Activated CD4-positive, alpha-beta memory T cell treated with anti-CD3 and anti-CD28 coated beads for 36 hours (primary cell): ENCODE measurements around the gene TMTC1. TPM values are rescaled to one million over a fixed set of nuclear protein-coding genes. Genes with fewer than 3 reads are reported as not detected.

Experiments
- CTCF ChIA-PET: fragments of 350-600 bp; sonication (Branson Sonifier 250); formaldehyde crosslinking; loops from one replicate; lab custom pipeline; 2021; ENCODE audit warnings: antibody characterized with exemption, inconsistent platforms; lab: Charles Lee
- POLR2A ChIA-PET: fragments of 350-600 bp; sonication (Branson Sonifier 250); formaldehyde crosslinking; loops from one replicate; lab custom pipeline; 2021; ENCODE audit warnings: antibody characterized with exemption; lab: Charles Lee
- DNase-seq: peaks from one replicate; pipeline ENCODE4 v3.0.0-alpha.2; 2020
- H3K27ac Mint-ChIP-seq: one replicate; pipeline ENCODE4 v1.8.0; 2021; ENCODE audit warnings: mixed read lengths
- H3K27me3 Mint-ChIP-seq: one replicate; pipeline ENCODE4 v1.8.0; 2021; ENCODE audit warnings: mixed read lengths
- H3K36me3 Mint-ChIP-seq: one replicate; pipeline ENCODE4 v1.8.0; 2021; ENCODE audit warnings: mixed read lengths
- H3K4me1 Mint-ChIP-seq: one replicate; pipeline ENCODE4 v1.8.0; 2021; ENCODE audit warnings: low read depth, mixed read lengths
- H3K4me3 Mint-ChIP-seq: one replicate; pipeline ENCODE4 v1.8.0; 2021; ENCODE audit warnings: mild to moderate bottlenecking, mixed read lengths
- H3K9me3 Mint-ChIP-seq: one replicate; pipeline ENCODE4 v1.8.0; 2021; ENCODE audit warnings: mixed read lengths
- intact Hi-C: fragments of 100-400 bp; cut with micrococcal nuclease; formaldehyde crosslinking; loops from one replicate; pipeline ENCODE4 v1.15.1; 2023
- total RNA-seq, 2 experiments: library from RNA; stranded (reverse); gene quantifications; one replicate each; pipeline ENCODE4 v1.2.3, GENCODE V29; 2021

TMTC1 gene
- total RNA-seq, 2 experiments from 2014 or later: 0.15 to 0.17 TPM

DNA sequence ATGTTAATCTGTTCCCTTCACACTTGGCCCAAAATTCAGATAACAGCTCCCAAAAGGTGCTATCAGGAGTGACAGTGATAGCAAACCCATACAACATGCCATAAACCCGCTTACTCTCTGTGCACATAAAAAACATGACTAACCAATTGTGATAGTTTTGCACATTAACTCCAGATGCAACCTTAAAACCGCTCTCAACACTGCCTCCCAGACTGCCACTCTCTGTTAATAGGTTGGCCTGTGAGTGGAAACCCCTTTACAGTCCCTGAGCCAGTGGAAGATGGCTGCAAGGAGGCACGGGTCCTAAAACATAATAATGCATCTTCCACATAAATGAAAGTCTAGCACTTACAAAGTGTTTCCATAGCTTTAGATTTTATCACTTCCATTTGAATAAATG, 12.0 kb upstream of the TMTC1 start:
- intact Hi-C loops: no loop called here
- Mint-ChIP-seq H3K4me1 (no peaks in the 10 kb centered on the region), H3K36me3 (no peaks in the 10 kb centered on the region), H3K27me3 (peaks cover 3% of the 10 kb centered on the region), H3K27ac (no peak overlapping the region), H3K9me3 (peaks cover 8% of the 10 kb centered on the region), H3K4me3 (no peak overlapping the region)
- POLR2A ChIA-PET: no interaction called here
- DNase-seq: no peak
- CTCF ChIA-PET: no interaction called here

- no peaks in the 10 kb centered on the region for H3K36me3 Mint-ChIP-seq
- no peak overlapping the region for H3K27ac Mint-ChIP-seq
- POLR2A ChIA-PET: no interaction called here
- no peaks in the 10 kb centered on the region for H3K4me1 Mint-ChIP-seq
- H3K4me3 Mint-ChIP-seq: no peak overlapping the region
- H3K27me3 Mint-ChIP-seq: peaks cover 3% of the 10 kb centered on the region
- intact Hi-C loops: no loop called here
- H3K9me3 Mint-ChIP-seq: peaks cover 14% of the 10 kb centered on the region
- DNase-seq: no peak
- CTCF ChIA-PET: no interaction called here
Observed at GRCh38 chr12:29794862-29795261, 11.1 kb upstream of the TMTC1 start.

DNA sequence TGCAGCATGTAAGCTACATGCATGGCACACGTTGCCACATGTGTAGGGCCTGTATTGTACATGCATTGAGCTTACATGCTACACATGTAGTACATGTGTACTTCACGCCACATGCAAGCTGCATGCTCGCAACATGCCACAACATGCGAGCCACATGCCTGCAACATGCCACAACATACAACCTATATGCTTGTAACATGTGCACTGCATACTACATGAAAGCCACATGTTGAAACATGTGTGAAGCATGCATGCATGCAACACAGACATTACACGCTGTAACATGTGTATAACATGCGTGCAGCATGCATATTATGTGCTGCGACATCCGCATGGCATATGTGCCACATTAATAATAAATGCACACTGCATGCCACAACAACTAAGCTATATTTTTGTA, 9.1 kb upstream of the TMTC1 start:
- DNase-seq: no peak
- intact Hi-C loops: no loop called here
- peaks cover 3% of the 10 kb centered on the region for H3K27me3 Mint-ChIP-seq
- H3K4me3 Mint-ChIP-seq: no peak overlapping the region
- POLR2A ChIA-PET: no interaction called here
- H3K9me3 Mint-ChIP-seq: peaks cover 14% of the 10 kb centered on the region
- H3K4me1 Mint-ChIP-seq: no peaks in the 10 kb centered on the region
- H3K27ac Mint-ChIP-seq: no peak overlapping the region
- CTCF ChIA-PET: no interaction called here
- no peaks in the 10 kb centered on the region for H3K36me3 Mint-ChIP-seq

DNA sequence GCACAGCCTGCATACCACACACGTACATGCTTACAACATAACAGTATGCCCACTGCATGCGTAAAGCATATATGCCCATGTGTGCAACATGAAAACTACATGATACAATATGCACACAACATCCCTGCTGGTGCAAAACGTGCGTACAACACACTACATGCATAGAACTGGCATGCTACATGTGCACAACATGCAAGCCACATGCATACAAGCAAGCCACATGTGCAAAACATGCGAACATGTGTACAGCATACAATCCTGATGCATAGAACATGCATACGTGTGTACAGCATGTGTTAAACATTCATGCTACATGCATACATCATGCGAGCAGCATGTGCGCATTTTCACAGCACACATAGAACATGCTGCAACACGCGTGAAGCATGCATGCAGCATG, 8.4 kb upstream of the TMTC1 start:
- H3K4me1 Mint-ChIP-seq: no peaks in the 10 kb centered on the region
- no peak overlapping the region for H3K4me3 Mint-ChIP-seq
- H3K27ac Mint-ChIP-seq: no peak overlapping the region
- no peaks in the 10 kb centered on the region for H3K27me3 Mint-ChIP-seq
- H3K9me3 Mint-ChIP-seq: peaks cover 14% of the 10 kb centered on the region
- intact Hi-C loops: no loop called here
- POLR2A ChIA-PET: no interaction called here
- H3K36me3 Mint-ChIP-seq: no peaks in the 10 kb centered on the region
- no peak for DNase-seq
- CTCF ChIA-PET: no interaction called here

GRCh38 chr12:29782871-29783772, 620 bp downstream of the TMTC1 start:
- Mint-ChIP-seq H3K4me1 (peaks cover 7% of the 10 kb centered on the region), H3K27ac (no peak overlapping the region), H3K4me3 (no peak overlapping the region), H3K27me3 (peaks cover 41% of the 10 kb centered on the region), H3K9me3 (no peaks in the 10 kb centered on the region), H3K36me3 (no peaks in the 10 kb centered on the region)
- CTCF ChIA-PET: no interaction called here
- POLR2A ChIA-PET: no interaction called here
- intact Hi-C loops: no loop called here
- peak; percentile 10 for DNase-seq

- ChIA-PET POLR2A (no interaction called here), CTCF (no interaction called here)
- peaks cover 41% of the 10 kb centered on the region for H3K27me3 Mint-ChIP-seq
- H3K36me3 Mint-ChIP-seq: no peaks in the 10 kb centered on the region
- no peaks in the 10 kb centered on the region for H3K9me3 Mint-ChIP-seq
- H3K4me1 Mint-ChIP-seq: peaks cover 7% of the 10 kb centered on the region
- H3K4me3 Mint-ChIP-seq: no peak overlapping the region
- DNase-seq: peak; percentile 14
- intact Hi-C loops: no loop called here
- no peak overlapping the region for H3K27ac Mint-ChIP-seq
Observed at GRCh38 chr12:29782285-29782870, 1.4 kb downstream of the TMTC1 start.

DNA sequence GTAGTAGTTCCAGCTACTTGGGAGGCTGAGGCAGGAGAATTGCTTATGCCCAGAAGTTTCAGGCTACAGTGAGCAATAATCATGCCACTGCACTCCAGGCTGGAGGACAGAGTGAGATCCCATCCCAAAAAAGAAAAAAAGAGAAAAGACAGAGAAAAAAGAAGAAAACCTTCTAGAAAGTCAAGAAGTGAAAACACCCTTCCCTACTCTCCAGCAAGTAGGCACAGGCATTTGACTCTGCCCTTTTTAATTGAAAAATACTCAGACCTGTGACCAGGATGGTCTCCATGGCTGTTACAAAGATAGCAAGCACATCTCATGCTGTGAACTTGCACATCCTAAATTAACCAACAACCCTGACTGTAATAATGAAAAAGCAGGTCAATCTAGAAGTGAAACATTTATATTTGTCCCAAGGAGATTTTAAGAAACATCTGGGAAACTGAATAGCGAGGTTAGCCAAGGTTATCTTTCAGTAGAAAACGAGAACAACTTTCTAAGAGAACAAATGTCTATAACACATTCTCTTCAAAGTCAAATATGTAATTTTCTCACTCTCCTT, 2.0 kb downstream of the TMTC1 start:
- Mint-ChIP-seq H3K27me3 (peaks cover 41% of the 10 kb centered on the region), H3K27ac (peak overlapping the region; percentile 8), H3K9me3 (no peaks in the 10 kb centered on the region), H3K4me3 (no peak overlapping the region), H3K4me1 (peaks cover 7% of the 10 kb centered on the region), H3K36me3 (no peaks in the 10 kb centered on the region)
- POLR2A ChIA-PET: no interaction called here
- intact Hi-C loops: no loop called here
- DNase-seq: no peak
- CTCF ChIA-PET: no interaction called here

DNA sequence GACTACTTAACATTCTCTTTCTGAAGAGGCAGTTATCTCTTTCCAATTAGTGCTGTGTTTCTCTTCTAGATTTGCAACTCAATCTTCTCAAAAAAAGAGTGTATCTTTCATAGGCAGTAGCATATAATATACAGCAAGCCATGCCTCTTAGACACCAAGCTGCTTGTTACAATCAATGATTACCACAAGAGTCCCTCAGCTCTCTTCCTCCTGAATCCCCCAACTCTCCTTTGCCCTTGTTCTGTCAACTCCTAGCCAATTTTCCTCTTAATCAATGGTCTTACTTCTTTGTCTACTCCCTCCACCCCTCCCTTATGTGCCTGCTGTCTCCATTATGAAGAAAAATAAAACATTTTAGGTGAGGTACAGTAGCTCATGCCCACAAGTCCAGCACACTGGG, 2.6 kb downstream of the TMTC1 start:
- no peak overlapping the region for H3K27ac Mint-ChIP-seq
- intact Hi-C loops: no loop called here
- DNase-seq: no peak
- H3K9me3 Mint-ChIP-seq: no peaks in the 10 kb centered on the region
- peaks cover 39% of the 10 kb centered on the region for H3K27me3 Mint-ChIP-seq
- no peaks in the 10 kb centered on the region for H3K36me3 Mint-ChIP-seq
- H3K4me1 Mint-ChIP-seq: peaks cover 7% of the 10 kb centered on the region
- CTCF ChIA-PET: no interaction called here
- no peak overlapping the region for H3K4me3 Mint-ChIP-seq
- POLR2A ChIA-PET: no interaction called here

- Mint-ChIP-seq H3K4me1 (peaks cover 7% of the 10 kb centered on the region), H3K9me3 (peaks cover 7% of the 10 kb centered on the region), H3K36me3 (no peaks in the 10 kb centered on the region), H3K27ac (no peak overlapping the region), H3K4me3 (no peak overlapping the region), H3K27me3 (peaks cover 35% of the 10 kb centered on the region)
- intact Hi-C loops: no loop called here
- CTCF ChIA-PET: no interaction called here
- POLR2A ChIA-PET: no interaction called here
- no peak for DNase-seq
Observed at GRCh38 chr12:29780084-29780483, 3.7 kb downstream of the TMTC1 start.

DNA sequence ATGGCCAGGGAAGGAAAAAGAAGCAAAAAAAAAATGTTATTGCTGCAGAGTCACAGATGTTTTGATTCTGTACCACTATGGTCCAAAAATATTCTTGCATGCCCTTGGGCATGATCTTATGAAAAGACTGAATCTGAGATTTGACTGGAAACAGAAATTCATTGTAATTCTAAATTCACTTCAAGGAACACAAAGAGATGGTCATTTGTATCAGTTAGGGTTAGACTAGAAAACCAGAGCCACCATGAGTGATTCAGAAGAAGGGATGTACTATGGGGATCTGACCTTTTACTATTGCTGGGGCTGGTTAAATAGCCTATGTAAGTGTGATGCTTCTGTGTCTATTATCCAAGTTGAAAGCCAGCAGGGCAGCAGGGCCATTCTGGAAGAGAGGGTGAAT, 5.2 kb downstream of the TMTC1 start:
- intact Hi-C loops: no loop called here
- Mint-ChIP-seq H3K36me3 (no peaks in the 10 kb centered on the region), H3K4me3 (no peak overlapping the region), H3K27ac (no peak overlapping the region), H3K27me3 (peaks cover 35% of the 10 kb centered on the region), H3K9me3 (peaks cover 13% of the 10 kb centered on the region), H3K4me1 (peaks cover 4% of the 10 kb centered on the region)
- ChIA-PET POLR2A (no interaction called here), CTCF (no interaction called here)
- DNase-seq: no peak

- ChIA-PET POLR2A (no interaction called here), CTCF (no interaction called here)
- no peak for DNase-seq
- Mint-ChIP-seq H3K36me3 (no peaks in the 10 kb centered on the region), H3K27me3 (no peaks in the 10 kb centered on the region), H3K27ac (no peak overlapping the region), H3K9me3 (peaks cover 13% of the 10 kb centered on the region), H3K4me1 (no peaks in the 10 kb centered on the region), H3K4me3 (no peak overlapping the region)
- intact Hi-C loops: no loop called here
Observed at GRCh38 chr12:29773076-29773475, 10.7 kb downstream of the TMTC1 start.

- no peak overlapping the region for H3K4me3 Mint-ChIP-seq
- H3K4me1 Mint-ChIP-seq: no peaks in the 10 kb centered on the region
- intact Hi-C loops: no loop called here
- H3K36me3 Mint-ChIP-seq: no peaks in the 10 kb centered on the region
- CTCF ChIA-PET: no interaction called here
- no peaks in the 10 kb centered on the region for H3K27me3 Mint-ChIP-seq
- no peak overlapping the region for H3K27ac Mint-ChIP-seq
- DNase-seq: no peak
- peaks cover 13% of the 10 kb centered on the region for H3K9me3 Mint-ChIP-seq
- POLR2A ChIA-PET: no interaction called here
Observed at GRCh38 chr12:29771786-29772185, 12.0 kb downstream of the TMTC1 start.
